Ovary (tissue), 3 donors: Measurements from ENCODE around the gene BTG2.

Experiments
- CTCF ChIP-seq, 3 donors: fragments of 450-650 bp in 2 of 3; fragments of 200-600 bp in 1 of 3; IDR thresholded peaks; one replicate each; pipeline versions ENCODE4 v1.5.1 to v1.8.0; 2016 to 2022; ENCODE audit warnings: antibody characterized with exemption in 3 of 3, mild to moderate bottlenecking in 1 of 3
- EP300 ChIP-seq: sonication (generic); formaldehyde crosslinking; IDR thresholded peaks from one replicate; pipeline ENCODE4 v1.6.1; 2017; ENCODE audit warnings: antibody characterized with exemption
- POLR2A ChIP-seq: fragments of 450-650 bp; IDR thresholded peaks from one replicate; pipeline ENCODE4 v1.6.1; 2017; ENCODE audit warnings: antibody characterized with exemption, mild to moderate bottlenecking, moderate library complexity
- donor health status: DM: no; HTN: no; CAD: no.

- TF ChIP-seq CTCF (IDR thresholded peaks at IDR 0.05), result peak; percentile 83 to 92 (median 90)
- no peak for TF ChIP-seq POLR2A
- no peak for TF ChIP-seq EP300
These were observed 34.9 kb downstream of the BTG2 start for GRCh38 chr1:203340112-203340790.
